A172 (cell line): Measurements from ENCODE around the gene FGFR3. TPM values are rescaled to one million over a fixed set of nuclear protein-coding genes. Genes with fewer than 3 reads are reported as not detected.

Experiments used
- DNase-seq: peaks from one replicate; pipeline ENCODE4 v3.0.0-alpha.2; 2015; ENCODE audit warnings: low spot score
- total RNA-seq: library from RNA; depleted of rRNA; stranded (reverse); fragments of >200 nt; shearing (Covaris generic); gene quantifications from 2 replicates; pipeline ENCODE4 v1.2.3, GENCODE V29; 2014

FGFR3 gene
- total RNA-seq, 1 experiment from 2014 or later, result 19.8 TPM

DNA sequence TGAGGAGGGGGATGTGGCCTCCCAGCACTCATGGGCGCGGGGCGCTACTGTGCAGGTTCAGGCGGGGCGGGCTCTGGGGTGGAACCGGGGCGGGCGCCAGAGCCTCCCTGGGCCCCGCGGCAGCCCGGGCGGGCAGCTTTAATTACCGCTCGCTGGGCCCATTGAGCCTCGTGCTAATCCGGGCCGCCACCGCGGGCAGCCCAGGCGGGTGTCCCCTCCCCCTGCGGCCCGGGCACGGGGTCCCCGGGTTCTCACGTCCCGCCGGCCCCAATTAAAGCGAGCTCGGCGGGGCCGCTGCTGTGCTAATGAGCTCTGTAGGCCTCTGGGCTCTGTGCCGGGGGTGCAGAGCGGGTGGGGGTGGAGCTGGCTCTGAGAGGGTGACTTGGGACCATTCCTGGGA is 22.8 kb upstream of the FGFR3 start:
- no peak for DNase-seq

- no peak for DNase-seq
These were observed 22.3 kb upstream of the FGFR3 start for GRCh38 chr4:1770791-1771231.

- no peak for DNase-seq
These were observed 21.4 kb upstream of the FGFR3 start for GRCh38 chr4:1771555-1772305.

DNA sequence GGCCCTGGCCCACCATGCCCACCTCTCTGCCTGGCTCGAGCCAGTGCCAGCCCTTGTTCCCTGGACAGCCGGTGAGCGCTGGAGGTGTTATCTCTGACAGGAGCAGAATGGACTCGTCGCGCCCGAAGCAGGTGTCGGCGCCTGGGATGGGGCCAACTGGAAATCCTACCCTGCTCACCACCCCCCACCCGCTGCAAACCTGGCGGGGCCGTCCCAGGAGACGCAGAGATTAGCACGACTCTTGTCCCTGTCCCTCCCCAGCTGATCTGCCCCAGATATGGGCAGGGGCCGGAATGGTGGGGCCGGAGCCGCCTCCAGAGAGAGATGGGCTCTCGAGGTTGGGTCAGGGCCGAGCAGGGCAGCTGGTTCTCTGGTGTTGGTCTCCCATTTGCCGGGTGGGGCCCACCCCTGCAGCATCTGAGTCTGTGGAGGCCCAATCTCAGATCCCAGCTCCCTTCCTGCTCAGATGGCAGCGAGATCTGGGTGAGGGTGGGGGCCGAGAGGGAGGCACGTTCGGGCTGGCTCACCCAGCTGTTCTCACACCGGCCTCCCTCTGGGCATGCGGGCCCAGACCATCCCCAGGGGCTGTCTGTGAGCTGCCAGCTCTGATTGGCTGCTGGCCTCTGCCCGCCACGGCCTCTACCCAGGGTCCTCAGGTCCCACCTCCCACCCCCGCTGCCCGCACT is 20.1 kb upstream of the FGFR3 start:
- no peak for DNase-seq

DNA sequence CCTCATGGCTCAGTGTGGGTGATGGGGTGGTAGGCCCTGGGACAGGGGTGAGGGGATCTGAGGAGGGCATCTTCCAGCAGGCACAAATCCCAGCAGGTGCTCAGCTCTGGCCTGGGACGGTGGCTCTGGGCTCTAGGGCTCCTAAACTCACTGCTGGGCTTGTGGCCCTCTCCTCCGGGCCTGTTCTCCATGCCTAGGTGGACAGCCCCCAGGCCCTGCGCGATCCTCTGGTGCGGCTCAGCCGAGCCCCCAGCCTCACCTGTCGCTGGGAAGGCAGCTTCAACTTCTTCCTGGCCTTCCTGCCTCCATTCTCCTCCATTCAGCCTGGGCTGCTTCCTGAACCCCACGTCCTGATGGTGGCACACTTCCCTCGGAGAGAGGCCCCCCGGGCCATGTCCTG is 19.3 kb upstream of the FGFR3 start:
- DNase-seq, result no peak

DNA sequence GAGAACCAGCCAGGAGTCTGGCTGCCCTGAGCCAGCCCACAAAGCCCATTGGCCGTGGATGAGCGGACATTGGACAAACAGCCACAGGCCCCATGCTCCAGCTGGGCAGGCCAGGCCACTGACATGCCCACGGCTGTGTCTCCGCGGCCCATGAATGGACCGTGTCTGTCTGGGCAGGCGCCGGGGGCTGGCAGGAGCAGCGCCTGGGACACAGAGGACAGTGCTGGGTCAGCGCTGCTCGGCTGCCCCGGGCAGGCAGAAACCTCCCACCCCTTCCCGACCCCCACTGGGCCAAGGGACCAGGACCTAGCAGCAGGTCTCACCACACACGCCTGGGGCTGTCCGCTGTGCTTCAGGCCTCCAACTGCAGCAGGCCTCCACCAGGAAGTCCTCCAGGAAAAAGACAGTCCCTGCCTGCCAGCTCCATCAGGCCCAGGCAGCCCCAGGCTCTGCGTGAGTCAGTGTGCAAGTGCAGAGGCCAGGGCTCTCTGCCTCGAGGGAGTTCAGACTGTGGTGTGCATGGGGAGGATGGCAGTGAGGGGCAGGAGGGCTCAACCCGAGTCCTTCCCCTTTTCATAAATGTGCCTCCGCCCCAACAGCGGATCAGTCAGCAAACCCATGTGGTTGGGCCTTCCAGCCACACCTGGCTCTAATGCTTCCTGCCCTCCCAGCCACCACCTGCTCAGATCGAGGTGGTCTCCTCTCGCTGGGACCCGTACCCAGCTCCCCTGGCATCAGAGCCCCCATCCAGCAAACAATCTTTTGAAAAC is 17.2 kb upstream of the FGFR3 start:
- peak; percentile 16 for DNase-seq

DNA sequence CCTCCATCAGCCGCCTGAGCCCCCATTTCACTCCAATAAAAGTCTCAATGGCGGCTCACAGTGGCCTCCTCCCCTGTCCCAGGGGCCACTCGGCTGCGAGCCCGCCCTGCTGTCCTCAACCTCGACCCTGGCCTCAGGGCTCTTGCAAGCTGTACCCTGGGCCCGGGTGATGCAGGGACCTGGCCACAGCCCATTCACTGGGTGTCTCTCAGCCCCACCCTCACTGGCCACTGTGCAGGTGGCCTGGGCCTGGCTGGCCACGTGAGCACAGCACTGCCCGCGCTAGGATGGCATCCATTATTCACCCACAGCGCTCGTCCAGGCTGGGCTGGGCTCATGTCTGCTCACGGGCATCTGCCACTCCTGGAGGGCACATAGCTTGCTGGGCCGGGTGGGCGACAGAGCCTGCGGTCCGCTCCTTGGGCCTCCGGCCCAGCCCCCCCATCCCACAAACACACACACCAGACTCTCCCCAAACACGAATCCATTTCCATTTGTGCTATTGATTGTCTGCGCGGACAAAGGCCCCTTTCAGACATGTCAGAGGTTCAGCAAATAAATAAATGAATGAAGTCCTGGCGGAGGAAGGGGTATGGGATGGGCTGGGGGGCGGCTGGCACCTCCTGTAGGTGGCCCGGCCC is 16.5 kb upstream of the FGFR3 start:
- no peak for DNase-seq

- peak; percentile 88 for DNase-seq
These were observed 15.1 kb upstream of the FGFR3 start for GRCh38 chr4:1777822-1778641.

DNA sequence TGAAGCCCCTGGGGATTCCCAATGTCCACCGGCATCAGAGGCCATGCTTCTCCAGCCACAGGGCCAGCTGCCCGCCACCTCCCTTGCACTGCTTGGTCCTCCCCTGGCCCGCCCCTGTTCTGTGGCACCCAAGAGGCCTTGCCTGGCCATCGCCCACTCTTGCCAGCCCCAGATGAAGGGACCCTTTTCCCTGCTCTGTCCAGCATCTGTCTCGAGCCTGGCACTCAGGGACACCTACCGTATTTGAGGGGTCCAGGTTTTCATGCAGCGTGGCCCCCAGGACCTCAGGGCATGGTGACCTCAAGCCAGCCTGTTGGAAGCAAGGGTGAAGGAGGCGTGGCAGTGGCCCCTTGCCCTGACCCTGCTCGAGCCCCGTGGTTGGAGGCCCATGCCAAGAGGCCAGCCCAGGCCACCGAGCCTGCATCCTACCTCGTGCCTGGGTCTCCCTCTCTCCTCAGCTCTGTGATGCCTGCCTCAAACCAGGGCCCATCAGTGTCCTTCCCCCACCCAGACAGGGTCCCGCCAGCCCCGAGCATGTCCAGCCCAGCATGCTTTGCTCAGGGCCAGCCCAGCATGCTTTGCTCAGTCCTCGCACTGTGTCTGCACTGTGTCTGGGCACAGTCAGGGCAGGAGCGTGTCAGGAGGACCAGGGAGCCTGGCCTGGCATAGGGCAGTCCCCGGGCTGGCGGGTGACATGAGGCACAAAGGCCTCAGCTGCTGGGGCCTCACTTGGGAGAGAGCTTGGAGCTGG is 14.3 kb upstream of the FGFR3 start:
- no peak for DNase-seq

GRCh38 chr4:1779588-1780382 is 13.3 kb upstream of the FGFR3 start:
- no peak for DNase-seq

GRCh38 chr4:1780435-1780834 is 12.7 kb upstream of the FGFR3 start:
- no peak for DNase-seq

DNA sequence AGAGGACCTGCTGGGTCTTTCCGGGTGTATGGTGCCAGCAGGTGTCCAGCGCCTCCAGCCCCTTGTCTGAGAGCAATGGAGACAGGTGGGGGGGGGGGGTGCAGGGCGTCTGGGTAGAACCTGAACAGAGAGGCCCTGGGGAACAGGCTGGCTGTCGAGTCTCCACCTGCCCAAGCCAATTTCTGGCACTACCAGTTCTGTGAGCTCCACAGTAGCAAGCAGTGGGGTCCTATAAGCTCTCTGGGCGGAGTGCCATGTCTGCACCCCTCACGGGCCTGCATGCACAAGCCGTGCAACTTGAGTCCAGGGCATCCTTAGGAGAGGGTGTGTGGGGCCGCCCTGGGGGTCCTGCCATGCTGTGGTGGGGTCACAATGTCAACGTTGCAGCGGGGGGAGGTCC is 10.1 kb upstream of the FGFR3 start:
- DNase-seq, result no peak

DNA sequence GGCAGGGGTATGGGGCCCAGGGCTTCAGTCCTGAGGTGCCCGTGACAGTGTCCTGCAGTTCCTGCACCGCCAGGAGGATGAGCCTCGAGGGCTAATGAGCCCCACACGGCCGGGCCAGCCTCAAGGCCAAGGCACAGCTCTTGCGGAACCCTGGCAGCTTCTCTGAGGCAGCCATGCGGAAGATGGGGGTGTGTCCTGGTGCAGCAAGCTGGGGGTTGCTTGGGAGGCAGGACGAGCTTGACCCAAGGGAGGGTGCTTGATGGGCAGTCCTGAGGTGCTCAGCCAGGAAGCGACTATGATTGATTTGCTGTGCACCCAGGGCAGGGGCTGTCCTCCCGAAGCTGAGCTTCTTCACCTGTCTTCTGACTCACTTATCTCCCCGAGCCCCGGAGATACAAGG is 9.1 kb upstream of the FGFR3 start:
- no peak for DNase-seq

DNA sequence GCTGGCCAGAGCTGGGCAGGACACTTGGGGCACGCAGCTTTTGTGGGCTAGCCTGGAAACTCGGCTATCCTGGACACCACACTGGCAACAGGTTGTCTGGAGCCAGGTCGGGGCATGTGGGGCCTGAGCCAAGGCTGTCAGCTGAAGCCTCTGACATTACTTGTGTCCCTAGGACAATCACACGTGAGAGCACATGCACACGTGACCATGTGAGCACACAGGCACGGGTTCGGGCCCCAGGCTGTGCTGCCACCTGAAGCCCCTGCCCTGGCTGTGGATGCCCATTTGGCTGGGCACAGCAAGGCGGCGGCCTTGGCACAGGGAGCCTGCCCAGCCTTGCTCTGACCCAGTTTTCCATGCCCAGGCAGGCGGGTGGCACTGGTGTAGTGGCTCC is 8.7 kb upstream of the FGFR3 start:
- no peak for DNase-seq

DNA sequence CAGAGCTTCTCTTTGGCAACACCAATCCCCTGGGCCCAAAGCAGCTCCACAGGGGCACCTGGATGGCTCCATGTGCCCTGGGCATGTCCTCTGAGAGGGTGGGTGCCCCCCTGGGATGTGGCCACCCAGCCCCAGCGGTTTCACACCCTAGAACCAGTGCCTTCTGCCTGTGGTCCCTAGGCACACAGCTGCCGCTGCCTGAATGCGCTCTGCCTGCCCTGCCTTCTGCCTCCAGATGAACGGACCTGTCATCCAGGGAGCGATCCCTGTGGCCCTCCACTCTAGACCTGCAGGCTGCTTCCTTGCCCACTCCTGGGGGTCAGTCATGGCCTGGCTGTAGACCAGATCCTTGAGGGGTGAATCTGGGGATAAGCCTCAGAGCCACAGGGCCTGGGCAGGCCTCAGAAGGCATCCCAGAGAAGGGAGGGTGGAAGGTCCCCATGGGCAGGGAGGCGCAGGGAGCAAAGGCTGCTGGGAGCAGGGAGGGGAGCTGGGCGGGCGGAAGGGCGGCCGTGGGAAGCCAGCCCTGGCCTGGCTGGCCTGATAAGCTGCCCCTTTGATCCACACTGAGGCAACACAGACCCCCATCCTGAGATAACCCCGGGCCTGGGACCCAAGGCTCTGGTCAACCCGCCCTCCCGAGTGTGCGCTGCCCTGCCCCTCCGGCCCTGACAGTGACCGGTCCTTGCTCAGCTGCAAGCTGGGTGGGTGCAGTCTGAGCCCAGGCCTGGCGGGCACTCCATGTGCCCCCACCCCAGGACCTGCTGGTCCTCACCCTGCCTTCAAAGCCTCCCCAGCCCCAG is 8.1 kb upstream of the FGFR3 start:
- DNase-seq, result no peak

GRCh38 chr4:1785592-1785991 is 7.5 kb upstream of the FGFR3 start:
- DNase-seq, result no peak

DNA sequence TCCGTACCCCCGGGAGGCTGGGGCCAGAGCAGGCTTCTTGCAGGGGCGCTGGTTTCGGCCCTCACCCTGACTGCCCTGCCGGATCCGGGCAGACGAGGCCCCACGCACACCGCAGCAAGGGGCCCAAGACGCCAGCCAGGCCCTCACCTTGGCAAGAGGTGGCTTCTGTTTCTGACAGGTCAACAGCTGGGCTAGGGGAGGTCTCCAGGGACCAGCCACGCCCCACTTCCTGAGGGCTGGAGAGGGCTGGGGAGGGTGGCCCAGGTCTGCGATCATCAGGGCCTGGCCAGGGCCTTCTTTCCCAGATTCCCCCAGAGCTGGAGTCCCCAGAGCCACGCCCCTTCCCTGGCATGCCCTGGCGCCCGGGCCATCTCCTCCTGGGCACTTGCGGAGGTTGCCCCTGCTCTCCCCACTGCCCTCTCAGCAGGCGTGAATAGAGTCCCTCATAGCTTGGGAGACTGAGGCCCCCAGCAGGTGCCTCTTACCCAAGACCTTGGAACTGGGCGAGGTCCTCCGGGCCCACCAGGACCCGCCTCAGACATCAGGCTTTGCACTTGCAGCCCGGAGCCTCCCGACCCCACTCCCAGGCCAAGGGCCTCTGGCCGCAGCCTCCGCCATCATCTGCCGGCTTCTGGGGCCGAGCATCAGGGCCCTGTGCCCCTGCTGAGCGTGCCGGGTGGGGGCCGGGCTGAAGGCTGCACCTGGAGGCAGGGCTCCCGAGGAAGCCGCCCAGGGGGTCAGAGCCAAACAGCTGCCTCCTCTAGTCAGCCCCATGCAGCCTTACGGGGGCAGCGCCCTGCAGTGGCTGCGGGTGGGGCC is 6.3 kb upstream of the FGFR3 start:
- DNase-seq, result no peak
